Activated CD8-positive, alpha-beta memory T cell treated with anti-CD3 and anti-CD28 coated beads, Interleukin-2, amount 50 U/mL, for 24 hours (primary cell): ENCODE measurements around the gene OS9.

Experiments
- DNase-seq: peaks from one replicate; pipeline ENCODE4 v3.0.0-alpha.2; 2020; ENCODE audit errors: extremely low read depth

OS9 gene

GRCh38 chr12:57767305-57767698 is 73.4 kb downstream of the OS9 start:
- DNase-seq: no peak

DNA sequence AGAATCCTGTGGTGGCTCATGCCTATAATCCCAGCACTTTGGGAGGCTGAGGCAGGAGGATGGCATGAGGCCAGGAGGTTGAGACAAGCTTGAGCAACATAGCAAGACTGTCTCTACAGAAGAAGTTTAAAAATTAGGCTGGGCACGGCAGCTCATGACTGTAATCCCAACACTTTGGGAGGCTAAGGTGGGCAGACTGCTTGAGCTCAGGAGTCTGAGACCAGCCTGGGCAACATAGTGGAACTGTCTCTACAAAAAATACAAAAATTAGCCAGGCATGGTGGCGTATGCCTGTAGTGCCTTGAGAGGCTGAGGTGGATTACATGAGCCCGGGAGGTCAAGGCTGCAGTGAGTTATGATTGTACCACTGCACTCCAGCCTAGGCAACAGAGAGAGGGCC is 73.9 kb downstream of the OS9 start:
- DNase-seq: no peak

DNA sequence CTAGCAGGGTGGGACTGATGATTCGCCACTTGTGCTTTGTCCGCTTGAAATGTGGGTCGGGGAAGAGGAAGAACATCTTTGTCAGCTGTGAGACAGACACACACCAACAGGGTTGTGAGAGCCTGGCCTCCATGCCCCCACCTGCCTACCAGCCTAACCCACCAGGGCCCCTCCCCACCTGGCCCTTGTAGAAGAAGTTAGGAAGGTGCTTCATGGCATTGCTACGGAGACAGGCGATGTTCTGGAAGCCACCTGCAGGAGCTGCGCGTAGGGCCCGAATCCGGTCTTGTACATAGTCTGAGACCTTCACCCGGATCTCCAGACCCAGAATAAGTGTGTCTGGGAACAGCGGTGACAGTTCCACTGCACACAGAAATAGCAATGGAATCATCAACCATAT is 75.7 kb downstream of the OS9 start:
- DNase-seq: no peak

DNA sequence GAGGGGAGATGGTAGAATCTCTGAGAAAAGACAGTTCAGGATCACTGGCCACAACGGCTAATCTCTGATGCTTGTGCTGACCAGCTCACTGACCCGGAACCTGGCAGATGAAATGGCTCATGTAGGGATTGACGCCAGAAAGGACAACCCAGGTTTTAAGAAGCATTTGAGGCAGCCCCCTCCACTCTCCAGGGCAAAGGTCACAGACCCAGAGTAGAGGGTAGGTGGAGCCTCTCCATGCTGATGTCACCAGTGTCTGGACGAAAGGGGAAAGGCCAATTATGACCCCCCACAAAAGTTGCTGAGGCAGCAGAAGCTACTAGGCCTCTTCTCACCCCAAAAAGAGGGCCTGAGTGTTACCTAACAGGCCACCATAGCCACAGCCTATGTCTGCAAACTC is 76.8 kb downstream of the OS9 start:
- DNase-seq: no peak
